ENCODE measurements around the gene GALNT11.

Gene GALNT11

DNA sequence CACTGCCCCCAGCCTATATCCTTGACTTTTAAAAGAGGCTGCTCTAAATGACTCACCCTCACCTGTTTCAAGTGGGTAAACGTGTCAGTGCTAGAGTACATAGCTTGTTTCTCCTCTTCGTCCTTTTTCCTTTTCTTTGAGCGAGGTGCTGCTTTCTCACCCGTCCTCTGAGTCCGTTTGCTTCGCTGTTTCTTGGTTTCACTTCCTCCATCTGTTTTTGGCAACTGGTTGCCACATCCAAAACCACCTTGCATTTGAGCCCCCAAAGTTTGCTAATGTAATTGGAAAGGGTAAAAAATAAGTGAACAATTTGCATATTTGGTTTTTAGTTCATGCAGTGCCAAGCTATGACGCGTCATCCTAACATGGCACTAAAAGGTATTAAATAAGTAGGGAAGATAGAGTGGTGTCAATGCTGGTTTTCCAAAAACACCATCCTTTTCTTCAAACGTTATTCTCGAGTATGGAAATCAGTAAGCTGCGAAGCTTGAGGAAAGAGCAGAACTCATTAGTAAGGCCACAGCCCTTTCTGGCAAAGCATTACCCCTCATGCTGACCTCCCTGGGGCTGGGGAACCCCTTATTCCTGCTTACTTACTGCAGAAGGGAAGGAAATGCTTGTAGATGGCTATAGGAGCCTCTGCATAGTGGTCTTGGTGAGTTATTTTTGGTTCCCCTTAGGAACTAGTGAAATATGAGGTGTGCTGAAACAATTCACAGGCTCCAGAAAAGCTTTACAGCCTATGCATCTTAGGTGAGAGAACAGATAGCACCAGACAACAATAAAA is 133.5 kb downstream of the GALNT11 start:
- DNase-seq = no peak

DNA sequence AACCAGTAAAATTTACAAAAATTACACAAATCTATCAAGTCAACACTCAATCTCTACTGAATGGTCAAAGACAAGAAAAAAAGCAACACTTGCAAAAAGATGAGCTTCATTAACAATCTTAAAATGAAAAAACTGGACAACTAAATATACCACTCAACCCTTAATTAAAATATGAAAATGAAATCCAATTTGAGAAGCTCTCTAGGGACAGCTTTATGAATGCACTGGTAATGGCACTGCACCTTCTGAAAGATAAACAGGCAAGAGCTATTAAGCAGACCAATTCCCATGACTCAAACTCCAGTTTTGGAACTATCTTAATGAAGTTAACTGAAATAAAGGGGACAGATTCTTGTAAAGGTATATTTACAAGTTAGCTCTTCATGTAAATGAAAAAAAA is 135.7 kb downstream of the GALNT11 start:
- no peak for DNase-seq

DNA sequence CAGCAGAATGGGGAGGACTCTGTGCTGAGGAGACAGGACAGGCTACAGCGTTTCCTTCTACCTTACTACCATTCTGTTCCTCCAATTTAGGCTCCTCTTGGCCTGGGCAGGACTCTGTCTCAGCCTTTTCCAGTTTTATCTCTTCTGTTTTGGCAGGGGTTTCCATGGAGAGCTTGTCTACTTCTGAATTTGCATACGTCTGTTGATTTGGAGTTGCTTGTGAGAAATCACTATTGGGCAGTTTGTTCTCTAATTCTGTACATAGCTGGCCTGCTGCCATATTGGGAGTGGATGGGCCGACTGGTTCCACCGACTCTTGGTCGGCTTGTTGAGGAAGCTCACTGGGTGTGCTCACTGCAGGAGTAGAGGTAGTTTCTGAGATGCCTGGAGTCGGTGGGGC is 136.8 kb downstream of the GALNT11 start:
- no peak for DNase-seq
